H1 (cell line): ENCODE results near the gene ADAMTS9. TPM values are rescaled to one million over a fixed set of nuclear protein-coding genes. Genes with fewer than 3 reads are reported as not detected.

Experiments
- KDM4A ChIP-seq: IDR thresholded peaks from one replicate; pipeline ENCODE4 v1.7.1; 2012; ENCODE audit warnings: low read depth, mild to moderate bottlenecking, moderate library complexity, low read length, inconsistent platforms; ENCODE audit not compliant: severe bottlenecking
- SIN3A ChIP-seq, 2 experiments: IDR thresholded peaks in 1 of 2; conservative IDR thresholded peaks in 1 of 2; 2 replicates each; pipeline ENCODE4 v1.6.1; 2011 to 2012; ENCODE audit warnings: low read length in 2 of 2, improper control_type of control experiment in 1 of 2, low read depth in 1 of 2, mild to moderate bottlenecking in 1 of 2
- SP2 ChIP-seq: IDR thresholded peaks from 2 replicates; pipeline ENCODE4 v1.6.1; 2012; ENCODE audit warnings: mild to moderate bottlenecking, low read length, inconsistent platforms
- SUZ12 ChIP-seq: fragments of 200-600 bp; sonication (generic); IDR thresholded peaks from 2 replicates; pipeline ENCODE4 v1.6.1; 2012; ENCODE audit warnings: mild to moderate bottlenecking, inconsistent platforms, low read length, moderate library complexity, mixed read lengths
- TAF7 ChIP-seq: optimal IDR thresholded peaks from 2 replicates; pipeline ENCODE3; 2011; ENCODE audit warnings: low read depth, mild to moderate bottlenecking, inconsistent platforms, low read length, moderate library complexity, borderline replicate concordance
- polyA plus RNA-seq, 7 experiments: library from polyadenylated mRNA; depleted of rRNA in 3 of 7; stranded (reverse) in 5 of 7; unstranded in 2 of 7; fragments of >200 nt in 5 of 7; fragments of 200-250 nt in 2 of 7; gene quantifications; 1 replicate in 5 of 7; 2 replicates in 1 of 7; 4 replicates in 1 of 7; pipeline versions ENCODE4 v1.2.1 to v1.2.3, GENCODE V29; 2011 to 2013; ENCODE audit warnings: missing spikeins in 2 of 7, mixed read lengths in 2 of 7
- total RNA-seq: library from RNA; stranded (reverse); fragmentation: NEBNext Ultra II Directional; extraction: Animal tissue kit (Norgen Biotek cat#: 25700); gene quantifications from 2 replicates; pipeline ENCODE4 v1.2.1, GENCODE V29; 2021
- TF ChIP-seq, protein P1 (sequence below): fragments of 300-600 bp; sonication (generic); IDR thresholded peaks from 2 replicates; pipeline ENCODE4 v1.7.1; 2012; ENCODE audit warnings: low read length, moderate library complexity, mild to moderate bottlenecking, inconsistent platforms; ENCODE audit not compliant: insufficient replicate concordance

Gene ADAMTS9
- total and polyA plus RNA-seq, 2 of the 8 experiments (the other 6 are each of a cell fraction or from before 2014, with no cell fraction given) = 0.20 to 0.41 TPM

DNA sequence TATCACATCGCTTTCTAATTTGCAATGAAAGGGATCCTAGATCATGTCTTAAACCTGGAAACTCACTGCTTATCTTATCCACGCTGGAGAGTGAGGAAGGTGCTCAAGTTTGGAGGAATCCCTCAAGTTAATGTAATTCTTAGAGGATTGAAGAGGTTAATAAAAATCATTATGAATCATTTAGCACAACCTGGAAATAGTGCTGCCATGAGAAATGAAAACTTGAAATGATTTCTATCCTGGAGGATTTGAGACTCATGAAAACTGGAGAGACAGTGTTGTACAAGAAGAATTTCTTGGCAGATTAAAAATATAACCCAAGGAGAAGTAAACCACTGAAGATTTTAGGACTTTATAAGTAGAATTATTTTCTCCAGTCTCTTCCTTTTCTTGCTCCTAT, 125.9 kb downstream of the ADAMTS9 start (continued):
- no peak for TF ChIP-seq SP2
- TF ChIP-seq, protein P1, sequence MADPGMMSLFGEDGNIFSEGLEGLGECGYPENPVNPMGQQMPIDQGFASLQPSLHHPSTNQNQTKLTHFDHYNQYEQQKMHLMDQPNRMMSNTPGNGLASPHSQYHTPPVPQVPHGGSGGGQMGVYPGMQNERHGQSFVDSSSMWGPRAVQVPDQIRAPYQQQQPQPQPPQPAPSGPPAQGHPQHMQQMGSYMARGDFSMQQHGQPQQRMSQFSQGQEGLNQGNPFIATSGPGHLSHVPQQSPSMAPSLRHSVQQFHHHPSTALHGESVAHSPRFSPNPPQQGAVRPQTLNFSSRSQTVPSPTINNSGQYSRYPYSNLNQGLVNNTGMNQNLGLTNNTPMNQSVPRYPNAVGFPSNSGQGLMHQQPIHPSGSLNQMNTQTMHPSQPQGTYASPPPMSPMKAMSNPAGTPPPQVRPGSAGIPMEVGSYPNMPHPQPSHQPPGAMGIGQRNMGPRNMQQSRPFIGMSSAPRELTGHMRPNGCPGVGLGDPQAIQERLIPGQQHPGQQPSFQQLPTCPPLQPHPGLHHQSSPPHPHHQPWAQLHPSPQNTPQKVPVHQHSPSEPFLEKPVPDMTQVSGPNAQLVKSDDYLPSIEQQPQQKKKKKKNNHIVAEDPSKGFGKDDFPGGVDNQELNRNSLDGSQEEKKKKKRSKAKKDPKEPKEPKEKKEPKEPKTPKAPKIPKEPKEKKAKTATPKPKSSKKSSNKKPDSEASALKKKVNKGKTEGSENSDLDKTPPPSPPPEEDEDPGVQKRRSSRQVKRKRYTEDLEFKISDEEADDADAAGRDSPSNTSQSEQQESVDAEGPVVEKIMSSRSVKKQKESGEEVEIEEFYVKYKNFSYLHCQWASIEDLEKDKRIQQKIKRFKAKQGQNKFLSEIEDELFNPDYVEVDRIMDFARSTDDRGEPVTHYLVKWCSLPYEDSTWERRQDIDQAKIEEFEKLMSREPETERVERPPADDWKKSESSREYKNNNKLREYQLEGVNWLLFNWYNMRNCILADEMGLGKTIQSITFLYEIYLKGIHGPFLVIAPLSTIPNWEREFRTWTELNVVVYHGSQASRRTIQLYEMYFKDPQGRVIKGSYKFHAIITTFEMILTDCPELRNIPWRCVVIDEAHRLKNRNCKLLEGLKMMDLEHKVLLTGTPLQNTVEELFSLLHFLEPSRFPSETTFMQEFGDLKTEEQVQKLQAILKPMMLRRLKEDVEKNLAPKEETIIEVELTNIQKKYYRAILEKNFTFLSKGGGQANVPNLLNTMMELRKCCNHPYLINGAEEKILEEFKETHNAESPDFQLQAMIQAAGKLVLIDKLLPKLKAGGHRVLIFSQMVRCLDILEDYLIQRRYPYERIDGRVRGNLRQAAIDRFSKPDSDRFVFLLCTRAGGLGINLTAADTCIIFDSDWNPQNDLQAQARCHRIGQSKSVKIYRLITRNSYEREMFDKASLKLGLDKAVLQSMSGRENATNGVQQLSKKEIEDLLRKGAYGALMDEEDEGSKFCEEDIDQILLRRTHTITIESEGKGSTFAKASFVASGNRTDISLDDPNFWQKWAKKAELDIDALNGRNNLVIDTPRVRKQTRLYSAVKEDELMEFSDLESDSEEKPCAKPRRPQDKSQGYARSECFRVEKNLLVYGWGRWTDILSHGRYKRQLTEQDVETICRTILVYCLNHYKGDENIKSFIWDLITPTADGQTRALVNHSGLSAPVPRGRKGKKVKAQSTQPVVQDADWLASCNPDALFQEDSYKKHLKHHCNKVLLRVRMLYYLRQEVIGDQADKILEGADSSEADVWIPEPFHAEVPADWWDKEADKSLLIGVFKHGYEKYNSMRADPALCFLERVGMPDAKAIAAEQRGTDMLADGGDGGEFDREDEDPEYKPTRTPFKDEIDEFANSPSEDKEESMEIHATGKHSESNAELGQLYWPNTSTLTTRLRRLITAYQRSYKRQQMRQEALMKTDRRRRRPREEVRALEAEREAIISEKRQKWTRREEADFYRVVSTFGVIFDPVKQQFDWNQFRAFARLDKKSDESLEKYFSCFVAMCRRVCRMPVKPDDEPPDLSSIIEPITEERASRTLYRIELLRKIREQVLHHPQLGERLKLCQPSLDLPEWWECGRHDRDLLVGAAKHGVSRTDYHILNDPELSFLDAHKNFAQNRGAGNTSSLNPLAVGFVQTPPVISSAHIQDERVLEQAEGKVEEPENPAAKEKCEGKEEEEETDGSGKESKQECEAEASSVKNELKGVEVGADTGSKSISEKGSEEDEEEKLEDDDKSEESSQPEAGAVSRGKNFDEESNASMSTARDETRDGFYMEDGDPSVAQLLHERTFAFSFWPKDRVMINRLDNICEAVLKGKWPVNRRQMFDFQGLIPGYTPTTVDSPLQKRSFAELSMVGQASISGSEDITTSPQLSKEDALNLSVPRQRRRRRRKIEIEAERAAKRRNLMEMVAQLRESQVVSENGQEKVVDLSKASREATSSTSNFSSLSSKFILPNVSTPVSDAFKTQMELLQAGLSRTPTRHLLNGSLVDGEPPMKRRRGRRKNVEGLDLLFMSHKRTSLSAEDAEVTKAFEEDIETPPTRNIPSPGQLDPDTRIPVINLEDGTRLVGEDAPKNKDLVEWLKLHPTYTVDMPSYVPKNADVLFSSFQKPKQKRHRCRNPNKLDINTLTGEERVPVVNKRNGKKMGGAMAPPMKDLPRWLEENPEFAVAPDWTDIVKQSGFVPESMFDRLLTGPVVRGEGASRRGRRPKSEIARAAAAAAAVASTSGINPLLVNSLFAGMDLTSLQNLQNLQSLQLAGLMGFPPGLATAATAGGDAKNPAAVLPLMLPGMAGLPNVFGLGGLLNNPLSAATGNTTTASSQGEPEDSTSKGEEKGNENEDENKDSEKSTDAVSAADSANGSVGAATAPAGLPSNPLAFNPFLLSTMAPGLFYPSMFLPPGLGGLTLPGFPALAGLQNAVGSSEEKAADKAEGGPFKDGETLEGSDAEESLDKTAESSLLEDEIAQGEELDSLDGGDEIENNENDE = no peak
- TF ChIP-seq KDM4A = no peak
- no peak for TF ChIP-seq SIN3A (conservative IDR thresholded peaks at IDR 0.05 in 1 of 2, IDR thresholded peaks at IDR 0.05 in 1 of 2; ENCODE audit: low read depth in 1 of 2, low read length in 2 of 2)
- no peak for TF ChIP-seq SUZ12
- no peak for TF ChIP-seq TAF7
